HG03558 (cell line): Measurements from ENCODE around the gene PLAAT4.
A peak's percentile ranks its signal among the peaks of the same experiment; 100 is the strongest.
"Not testable (repeated sequence)": the region's sequence is repeated elsewhere in the genome, so short reads cannot be mapped to it uniquely, and the experiment has no call there.

Experiments used
- ATAC-seq: cut with Tn5 transposase; IDR thresholded peaks from one replicate; pipeline ENCODE4 v1.9.1; 2021; ENCODE audit warnings: moderate number of reproducible peaks; ENCODE audit not compliant: unreplicated experiment; ENCODE audit errors: extremely low read depth

Gene PLAAT4

DNA sequence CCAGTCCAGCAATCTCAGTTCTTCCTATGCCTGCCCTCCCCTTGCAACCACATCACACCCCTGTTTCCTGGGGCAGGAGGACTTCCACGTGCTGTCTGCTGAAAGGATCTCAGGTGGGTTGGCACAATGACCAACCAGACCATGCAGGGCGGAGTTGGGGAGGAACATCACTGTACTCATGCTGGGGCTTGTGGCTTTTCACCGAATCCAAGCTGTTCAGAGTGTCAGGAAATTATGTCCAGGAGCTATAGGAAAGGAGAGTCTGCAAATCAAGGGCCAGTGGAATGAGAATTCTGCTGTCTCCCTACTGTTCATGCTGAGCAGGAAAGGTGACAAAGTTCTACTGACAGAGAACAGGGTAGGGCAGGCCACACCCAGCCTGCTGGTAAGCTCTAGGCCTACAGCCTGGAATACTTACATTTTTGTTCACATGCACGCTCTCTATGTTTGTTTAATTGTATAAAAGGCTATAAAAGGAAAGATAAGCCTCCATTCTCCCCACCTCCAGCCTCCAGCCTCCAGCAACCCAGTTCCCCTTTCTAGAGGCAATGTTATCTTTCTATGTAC is 28.3 kb downstream of the PLAAT4 start:
- ATAC-seq, result no peak

DNA sequence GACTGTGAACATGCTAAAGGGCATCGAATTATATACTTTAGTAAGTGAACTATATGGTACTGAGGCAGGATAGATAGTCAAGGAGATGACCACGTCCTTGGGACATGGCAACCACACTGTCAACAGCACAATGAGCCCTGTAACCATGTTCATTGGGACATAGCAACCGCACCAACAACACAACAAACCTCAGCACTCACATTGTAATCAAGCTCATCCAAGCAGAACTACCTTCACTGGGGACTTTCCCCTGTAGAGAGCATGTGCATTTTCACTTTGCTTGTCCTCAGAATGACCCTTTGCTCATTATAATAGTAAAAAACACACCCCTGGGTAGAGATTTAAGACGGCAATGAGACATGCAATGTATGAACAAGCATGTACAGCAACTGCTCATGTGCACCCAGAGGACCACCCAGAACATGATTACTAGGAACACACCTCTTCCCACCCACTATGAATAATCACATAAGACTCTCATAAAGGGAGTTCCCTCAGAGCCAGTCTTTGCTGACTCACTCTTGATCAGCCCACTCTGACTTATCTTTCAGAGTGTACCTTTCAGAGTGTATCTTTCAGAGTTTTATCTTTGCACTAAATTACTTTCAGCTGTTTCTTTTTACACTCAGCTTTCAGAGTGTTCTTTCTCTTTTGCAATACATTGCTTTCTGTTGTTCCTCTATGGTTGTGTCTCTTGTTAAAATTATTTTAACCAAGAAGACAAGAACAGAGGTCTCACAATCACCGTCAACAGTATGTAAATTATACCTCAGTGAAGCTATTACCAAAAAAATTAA is 30.6 kb downstream of the PLAAT4 start:
- peak; percentile 58 for ATAC-seq

DNA sequence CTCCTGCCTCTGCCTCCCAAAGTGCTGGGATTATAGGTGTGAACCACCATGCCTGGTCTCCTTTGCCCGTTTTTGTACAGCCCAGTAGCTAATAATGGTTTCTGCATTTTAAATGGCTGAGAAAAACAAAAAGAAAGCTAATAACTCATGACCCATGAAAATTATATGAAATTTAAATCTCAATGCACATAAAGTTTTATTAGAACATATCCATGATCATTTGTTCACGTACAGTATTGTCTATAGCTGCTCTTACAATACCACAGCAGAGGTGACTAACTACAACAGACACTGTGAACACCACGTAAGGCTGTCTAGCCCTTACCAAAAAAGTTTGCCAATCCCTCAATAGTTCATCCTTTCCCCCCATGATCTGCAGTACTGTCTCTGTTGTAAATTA is 33.0 kb downstream of the PLAAT4 start:
- ATAC-seq, result no peak

DNA sequence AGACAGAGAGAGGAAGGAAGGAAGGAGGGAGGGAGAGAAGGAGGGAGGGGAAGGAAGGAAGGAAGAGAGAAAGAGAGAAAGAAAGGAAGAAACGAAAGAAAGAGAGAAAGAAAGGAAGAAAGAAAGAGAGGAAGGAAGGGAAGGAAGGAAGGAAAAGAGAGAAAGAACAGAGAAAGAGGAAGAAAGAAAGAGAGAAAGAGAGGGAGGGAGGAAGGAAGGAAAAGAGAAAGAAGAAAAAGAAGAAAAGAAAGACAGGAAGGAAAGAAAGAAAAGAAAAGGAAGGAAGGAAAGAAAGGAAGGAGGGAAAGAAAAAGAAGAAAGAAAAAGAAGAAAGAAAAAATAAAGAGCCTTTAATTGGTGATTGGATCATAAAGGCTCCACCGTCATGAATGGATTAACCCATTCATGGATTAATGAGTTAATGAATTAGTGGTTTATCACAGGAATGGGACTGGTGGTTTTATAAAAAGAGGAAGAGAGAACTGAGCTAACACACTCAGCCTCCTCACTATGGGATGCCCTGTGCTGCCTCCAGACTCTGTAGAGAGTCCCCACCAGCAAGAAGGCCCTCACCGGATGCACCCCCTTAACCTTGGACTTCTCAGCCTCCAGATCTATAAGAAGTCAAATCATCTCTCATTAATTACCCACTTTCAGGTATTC is 35.5 kb downstream of the PLAAT4 start:
- no peak for ATAC-seq

DNA sequence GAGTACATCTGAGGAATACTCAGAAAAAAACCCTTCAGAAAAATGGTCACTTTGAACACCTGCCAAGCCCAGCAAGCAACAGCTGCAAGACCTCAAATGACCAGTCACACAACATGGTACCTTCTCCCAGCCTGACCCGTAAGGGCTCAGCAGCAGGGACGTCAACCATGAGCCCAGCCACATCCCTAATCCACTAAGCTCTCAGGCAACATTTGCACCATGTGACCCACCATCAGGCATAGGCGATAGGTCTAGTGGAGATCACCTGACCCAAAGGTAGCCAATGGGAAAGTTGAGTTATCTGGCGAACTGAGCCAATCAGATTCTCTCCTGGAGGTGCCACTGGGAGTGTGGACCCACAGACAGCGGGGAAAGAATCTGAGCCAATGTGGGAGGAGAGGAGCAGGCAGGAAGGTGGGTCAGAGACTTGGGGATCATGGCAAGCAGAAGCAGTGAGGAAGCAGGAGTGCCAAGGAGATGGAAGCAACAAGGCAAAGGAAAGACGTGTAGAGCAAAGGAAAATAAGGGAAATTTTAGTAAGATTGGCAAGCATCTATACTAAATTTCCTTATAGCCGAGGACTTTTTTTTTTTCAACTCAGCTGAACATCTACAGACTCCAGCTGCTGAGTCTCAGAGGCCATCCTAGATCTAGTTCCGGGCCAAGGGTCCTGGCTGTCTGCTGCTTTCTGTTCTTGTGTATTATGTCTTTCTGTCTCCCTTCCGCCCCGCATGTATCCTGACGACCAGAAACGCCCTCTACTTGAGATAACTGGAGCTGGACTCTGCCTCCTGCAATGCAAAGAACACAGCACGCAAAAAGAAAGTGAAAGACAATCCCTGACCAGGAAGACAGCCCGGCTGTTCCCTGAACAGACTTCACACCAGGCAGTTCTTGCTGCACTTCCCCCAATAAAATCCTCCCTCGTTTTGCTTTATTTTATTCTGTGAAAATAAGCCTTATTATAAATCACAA is 37.6 kb downstream of the PLAAT4 start:
- ATAC-seq, result no peak

DNA sequence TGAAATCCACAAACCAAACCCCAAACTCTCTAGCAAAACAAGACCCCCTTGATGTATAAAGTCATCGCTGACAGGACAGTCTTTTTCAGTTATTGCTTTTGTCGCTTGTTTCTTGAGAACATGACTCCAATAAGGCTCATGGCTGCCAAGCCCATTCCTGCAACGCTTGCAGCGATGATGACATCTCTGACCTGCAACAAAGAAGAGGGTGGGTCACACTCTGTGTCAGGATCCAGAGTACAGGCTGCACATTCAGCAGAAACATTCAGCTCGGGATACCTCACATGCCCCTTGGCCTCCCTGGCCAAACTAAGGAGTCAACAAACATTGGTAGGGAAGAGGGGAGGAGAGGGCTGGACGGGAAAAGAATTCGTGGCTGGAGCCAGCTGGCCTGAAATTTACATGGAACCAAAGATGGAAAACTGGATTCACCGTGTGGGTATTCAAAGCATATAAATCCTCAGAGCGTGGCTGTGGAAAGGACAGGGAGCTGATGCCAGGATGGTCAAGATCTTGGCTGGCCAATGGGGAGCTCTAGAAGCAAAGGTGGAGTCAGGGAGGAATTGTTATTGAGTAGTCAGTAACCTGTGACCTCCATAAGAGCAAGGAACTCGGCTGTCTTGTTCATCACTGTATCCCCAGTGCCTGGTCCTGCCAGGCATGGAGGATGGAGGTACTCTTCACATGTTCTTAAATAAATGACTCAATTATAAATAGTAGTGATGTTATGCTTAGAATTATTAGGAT is 38.4 kb downstream of the PLAAT4 start:
- no peak for ATAC-seq

DNA sequence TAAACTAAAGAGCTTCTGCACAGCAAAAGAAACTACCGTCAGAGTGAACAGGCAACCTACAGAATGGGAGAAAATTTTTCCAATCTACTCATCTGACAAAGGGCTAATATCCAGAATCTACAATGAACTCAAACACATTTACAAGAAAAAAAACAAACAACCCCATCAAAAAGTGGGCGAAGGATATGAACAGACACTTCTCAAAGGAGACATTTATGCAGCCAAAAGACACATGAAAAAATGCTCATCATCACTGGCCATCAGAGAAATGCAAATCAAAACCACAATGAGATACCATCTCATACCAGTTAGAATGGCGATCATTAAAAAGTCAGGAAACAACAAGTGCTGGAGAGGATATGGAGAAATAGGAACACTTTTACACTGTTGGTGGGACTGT is 42.3 kb downstream of the PLAAT4 start:
- not testable (repeated sequence) for ATAC-seq

DNA sequence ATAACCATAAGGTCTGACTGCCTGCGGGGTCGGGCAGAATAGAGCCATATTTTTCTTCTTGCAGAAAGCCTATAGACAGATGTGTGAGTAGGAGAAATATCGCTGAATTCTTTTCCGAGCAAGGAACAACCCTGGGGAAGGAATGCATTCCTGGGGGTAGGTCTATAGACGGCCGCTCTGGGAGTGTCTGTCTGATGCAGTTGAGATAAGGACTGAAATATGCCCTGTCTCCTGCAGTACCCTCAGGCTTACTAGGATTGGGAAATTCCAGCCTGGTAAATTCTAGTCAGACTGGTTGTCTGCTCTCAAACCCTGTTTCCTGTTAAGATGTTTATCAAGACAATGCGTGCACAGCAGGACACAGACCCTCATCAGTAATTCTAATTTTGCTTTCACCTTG is 44.6 kb downstream of the PLAAT4 start:
- ATAC-seq, result not testable (repeated sequence)

DNA sequence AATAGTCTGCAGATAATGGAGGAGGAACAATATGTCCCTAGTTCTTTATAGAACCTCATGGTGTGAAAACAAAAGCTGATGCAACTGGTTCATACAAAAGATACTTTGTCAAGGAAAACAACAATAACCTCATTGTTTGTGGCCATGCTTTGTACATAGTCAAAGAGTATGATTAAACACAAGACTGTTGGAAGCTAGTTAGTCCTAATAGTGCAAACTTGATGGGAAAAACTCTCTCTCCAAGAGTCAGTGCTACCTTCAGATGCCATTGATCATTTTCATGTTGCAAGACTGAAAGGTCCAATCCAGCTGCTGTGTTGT is 46.7 kb downstream of the PLAAT4 start:
- no peak for ATAC-seq

DNA sequence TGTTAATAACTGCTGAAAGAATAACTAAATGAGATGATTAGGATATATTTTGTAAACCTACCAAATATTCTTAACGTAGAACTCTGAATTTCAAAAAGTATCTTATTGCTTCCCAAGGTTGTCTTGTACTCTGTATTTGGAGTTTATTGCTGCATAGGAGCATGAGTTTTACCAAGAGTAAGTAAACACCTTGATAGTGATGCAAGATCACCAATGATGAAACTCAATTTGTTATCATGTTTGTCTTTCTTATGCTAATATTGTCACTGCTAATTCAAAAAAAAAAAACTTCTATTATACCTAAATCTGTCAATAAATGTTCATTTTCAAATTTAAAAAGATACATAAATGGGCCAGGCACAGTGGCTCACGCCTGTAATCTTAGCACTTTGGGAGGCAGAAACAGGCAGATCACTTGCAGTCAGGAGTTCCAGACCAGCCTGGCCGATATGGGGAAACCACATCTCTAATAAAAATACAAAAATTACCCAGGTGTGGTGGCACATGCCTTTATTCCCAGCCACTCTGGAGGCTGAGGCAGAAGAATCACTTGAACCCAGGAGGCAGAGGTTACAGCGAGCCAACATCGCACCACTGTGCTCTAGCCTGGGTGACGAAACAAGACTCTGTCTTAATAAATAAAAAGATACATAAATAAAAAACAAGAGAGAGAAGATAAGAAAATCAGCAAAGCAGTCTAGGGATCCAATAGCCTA is 50.0 kb downstream of the PLAAT4 start:
- ATAC-seq, result no peak

DNA sequence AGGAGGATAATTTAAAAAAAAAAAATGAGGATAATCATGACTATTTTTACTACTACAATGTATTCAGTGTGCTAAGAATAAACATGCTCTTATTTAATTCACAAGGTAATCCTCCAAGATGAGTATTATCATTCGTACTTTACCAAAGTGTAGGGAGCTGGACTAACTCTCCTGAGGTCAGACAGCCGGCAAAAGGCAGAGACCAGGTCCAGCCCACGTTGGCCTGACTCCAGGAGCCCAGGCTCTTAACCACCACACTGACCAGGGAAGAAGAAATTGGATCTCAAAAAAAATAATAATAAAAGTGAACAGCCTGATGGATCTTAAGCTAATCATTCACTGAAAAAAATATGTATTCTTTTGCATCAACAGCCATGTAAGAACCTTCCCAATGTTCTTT is 52.4 kb downstream of the PLAAT4 start:
- no peak for ATAC-seq

DNA sequence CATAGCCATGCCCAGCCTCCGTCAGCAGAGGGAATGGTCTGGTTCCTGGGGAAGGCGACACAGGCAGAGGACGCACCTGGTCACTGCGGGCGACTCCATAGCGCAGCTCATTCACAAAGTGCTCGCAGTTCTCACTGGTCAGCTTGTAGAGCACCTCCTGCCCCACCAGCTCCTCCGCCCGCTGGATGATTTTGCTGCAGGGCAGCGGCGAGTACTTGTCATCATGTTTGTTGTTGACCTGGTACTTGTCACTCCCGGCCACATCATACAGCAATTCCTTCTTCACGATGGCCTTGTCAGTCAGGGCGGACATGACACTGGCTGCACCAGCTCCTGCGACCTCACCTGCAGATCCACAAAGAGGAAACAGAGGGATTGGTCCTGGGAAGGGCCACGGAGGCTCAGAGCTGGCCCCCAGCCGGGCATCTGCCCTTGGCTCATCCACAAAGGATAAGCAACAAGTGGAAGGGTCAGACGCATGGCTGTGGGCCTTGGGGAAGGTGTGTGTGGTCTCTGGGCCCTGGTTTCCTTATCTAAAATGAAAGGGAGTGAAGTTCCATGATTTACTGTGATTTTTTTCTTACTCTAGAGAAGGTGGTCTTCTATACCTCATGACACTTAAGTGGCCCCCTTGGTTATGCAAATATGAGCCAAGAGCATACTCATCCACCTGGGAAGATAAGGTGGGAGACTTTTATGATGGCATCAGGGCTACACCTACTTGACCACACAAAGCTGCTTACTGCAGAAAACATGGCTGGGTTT is 53.6 kb downstream of the PLAAT4 start:
- ATAC-seq, result no peak

DNA sequence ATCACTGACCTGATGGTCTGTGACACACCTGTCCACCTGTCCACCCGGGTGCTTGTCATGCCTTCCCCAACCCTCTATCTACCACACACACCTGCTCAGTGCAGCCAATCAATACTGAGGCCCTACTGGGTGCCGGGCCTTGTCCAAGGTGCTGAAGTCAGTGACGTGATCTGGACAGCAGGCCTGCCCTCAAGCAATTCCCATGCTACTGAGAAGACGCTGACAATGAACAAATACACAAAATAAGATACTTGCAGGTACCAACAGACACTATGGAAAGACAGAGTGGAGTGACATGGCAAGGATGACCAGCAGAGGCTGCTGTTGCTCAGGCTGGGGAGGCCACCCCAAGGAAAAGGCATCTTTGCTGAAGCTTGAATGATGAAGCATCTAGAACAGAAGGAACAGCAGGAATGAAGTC is 56.4 kb downstream of the PLAAT4 start:
- ATAC-seq, result no peak

DNA sequence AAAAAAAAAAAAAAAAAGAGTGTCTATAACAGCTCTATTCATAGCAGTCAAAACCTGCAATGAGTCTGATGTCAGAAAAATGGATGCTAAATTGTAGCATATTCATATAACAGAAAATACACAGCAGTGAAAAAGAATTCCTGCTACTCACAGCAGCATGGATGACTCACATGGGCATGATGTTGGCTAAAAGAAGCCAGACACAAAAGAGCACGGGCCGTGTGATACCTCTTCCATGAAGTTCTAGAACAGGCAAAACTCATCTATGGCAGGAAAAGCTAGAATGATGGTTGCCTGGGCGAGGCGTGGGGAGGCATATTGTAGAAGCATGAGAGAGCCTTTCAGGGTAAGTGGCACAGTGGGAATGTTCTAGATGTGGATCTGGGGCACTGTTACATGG is 58.7 kb downstream of the PLAAT4 start:
- no peak for ATAC-seq
